HL-60 (cell line): ENCODE data around the gene PEAK3.

ENCODE experiments used
- DNase-seq, 2 experiments: peaks; one replicate each; pipeline ENCODE4 v3.0.0-alpha.2; 2010 to 2020; ENCODE audit warnings: low read depth in 1 of 2, low spot score in 1 of 2
- H3K27ac ChIP-seq: fragments of 250-450 bp; sonication (Bioruptor Pico); replicated peaks from 2 replicates; pipeline ENCODE4 v1.5.1; 2020; ENCODE audit warnings: mild to moderate bottlenecking, moderate library complexity
- H3K27me3 ChIP-seq: fragments of 250-450 bp; sonication (Bioruptor Pico); 2 replicates; pipeline ENCODE4 v1.5.1; 2021; ENCODE audit warnings: mild to moderate bottlenecking, moderate library complexity; ENCODE audit not compliant: insufficient read depth, poor library complexity, severe bottlenecking
- H3K4me3 ChIP-seq: replicated peaks from 2 replicates; pipeline ENCODE4 v1.5.1; 2011; ENCODE audit warnings: mild to moderate bottlenecking, control low read depth, low read length; ENCODE audit not compliant: insufficient read depth
- GABPA ChIP-seq: IDR thresholded peaks from 2 replicates; pipeline ENCODE4 v1.6.1; 2012; ENCODE audit warnings: low read depth
- POLR2AphosphoS5 ChIP-seq: IDR thresholded peaks from 2 replicates; pipeline ENCODE4 v1.6.1; 2012; ENCODE audit warnings: low read depth
- SPI1 ChIP-seq: IDR thresholded peaks from 2 replicates; pipeline ENCODE4 v1.6.1; 2012; ENCODE audit warnings: low read depth, mild to moderate bottlenecking, borderline replicate concordance
- TF ChIP-seq, protein P1 (sequence below): IDR thresholded peaks from 2 replicates; pipeline ENCODE4 v1.6.1; 2012; ENCODE audit warnings: low read depth; ENCODE audit not compliant: insufficient replicate concordance
- TF ChIP-seq, protein P2 (sequence below): IDR thresholded peaks from one replicate; pipeline ENCODE4 v1.5.1; 2011; ENCODE audit warnings: low read length, control low read depth, inconsistent platforms; ENCODE audit not compliant: insufficient read depth

Gene PEAK3

DNA sequence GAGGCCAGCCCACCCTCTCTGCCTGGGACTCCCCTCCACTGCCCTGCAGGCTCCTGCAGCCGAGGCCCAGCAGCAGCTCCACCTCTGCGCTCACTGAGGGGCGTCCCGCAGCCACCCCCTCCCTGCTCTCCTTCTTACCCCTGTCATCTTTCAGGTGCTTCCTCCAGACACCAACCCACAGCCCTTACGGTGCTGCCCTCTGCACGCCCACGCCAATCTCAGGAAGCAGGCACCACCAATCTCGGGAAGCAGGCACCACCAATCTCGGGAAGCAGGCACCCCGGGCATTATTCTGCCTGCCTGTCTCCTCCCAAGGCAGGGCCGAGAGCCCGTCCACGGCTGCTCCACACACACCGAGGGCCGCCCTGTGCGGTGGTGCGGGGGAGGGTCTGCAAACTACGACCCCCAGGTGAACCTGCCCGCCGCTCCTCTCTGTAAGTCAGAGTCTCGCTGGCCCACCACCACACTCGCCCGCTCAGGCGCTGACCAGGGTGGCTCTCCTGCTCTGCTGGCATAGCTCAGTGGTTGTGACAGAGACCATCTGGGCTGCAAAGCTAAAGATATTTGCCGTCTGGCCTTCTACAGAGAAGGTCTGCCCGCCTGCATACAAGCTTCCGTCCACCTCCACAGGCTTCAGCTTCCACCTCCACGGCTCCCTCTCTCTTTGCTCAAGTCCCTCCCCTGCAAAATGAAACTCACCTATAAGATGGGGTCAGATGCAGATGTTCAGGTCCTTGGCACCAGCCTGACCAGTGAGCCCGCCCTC, 43.5 kb upstream of the PEAK3 start:
- no peak overlapping the region for H3K4me3 ChIP-seq
- TF ChIP-seq, protein P1, sequence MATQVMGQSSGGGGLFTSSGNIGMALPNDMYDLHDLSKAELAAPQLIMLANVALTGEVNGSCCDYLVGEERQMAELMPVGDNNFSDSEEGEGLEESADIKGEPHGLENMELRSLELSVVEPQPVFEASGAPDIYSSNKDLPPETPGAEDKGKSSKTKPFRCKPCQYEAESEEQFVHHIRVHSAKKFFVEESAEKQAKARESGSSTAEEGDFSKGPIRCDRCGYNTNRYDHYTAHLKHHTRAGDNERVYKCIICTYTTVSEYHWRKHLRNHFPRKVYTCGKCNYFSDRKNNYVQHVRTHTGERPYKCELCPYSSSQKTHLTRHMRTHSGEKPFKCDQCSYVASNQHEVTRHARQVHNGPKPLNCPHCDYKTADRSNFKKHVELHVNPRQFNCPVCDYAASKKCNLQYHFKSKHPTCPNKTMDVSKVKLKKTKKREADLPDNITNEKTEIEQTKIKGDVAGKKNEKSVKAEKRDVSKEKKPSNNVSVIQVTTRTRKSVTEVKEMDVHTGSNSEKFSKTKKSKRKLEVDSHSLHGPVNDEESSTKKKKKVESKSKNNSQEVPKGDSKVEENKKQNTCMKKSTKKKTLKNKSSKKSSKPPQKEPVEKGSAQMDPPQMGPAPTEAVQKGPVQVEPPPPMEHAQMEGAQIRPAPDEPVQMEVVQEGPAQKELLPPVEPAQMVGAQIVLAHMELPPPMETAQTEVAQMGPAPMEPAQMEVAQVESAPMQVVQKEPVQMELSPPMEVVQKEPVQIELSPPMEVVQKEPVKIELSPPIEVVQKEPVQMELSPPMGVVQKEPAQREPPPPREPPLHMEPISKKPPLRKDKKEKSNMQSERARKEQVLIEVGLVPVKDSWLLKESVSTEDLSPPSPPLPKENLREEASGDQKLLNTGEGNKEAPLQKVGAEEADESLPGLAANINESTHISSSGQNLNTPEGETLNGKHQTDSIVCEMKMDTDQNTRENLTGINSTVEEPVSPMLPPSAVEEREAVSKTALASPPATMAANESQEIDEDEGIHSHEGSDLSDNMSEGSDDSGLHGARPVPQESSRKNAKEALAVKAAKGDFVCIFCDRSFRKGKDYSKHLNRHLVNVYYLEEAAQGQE: no peak
- TF ChIP-seq POLR2AphosphoS5: no peak
- TF ChIP-seq, protein P2, sequence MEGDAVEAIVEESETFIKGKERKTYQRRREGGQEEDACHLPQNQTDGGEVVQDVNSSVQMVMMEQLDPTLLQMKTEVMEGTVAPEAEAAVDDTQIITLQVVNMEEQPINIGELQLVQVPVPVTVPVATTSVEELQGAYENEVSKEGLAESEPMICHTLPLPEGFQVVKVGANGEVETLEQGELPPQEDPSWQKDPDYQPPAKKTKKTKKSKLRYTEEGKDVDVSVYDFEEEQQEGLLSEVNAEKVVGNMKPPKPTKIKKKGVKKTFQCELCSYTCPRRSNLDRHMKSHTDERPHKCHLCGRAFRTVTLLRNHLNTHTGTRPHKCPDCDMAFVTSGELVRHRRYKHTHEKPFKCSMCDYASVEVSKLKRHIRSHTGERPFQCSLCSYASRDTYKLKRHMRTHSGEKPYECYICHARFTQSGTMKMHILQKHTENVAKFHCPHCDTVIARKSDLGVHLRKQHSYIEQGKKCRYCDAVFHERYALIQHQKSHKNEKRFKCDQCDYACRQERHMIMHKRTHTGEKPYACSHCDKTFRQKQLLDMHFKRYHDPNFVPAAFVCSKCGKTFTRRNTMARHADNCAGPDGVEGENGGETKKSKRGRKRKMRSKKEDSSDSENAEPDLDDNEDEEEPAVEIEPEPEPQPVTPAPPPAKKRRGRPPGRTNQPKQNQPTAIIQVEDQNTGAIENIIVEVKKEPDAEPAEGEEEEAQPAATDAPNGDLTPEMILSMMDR: no peak
- TF ChIP-seq GABPA: no peak
- TF ChIP-seq SPI1: no peak
- H3K27me3 ChIP-seq: no peaks in the 10 kb centered on the region
- no peak for DNase-seq
- H3K27ac ChIP-seq: no peak overlapping the region

DNA sequence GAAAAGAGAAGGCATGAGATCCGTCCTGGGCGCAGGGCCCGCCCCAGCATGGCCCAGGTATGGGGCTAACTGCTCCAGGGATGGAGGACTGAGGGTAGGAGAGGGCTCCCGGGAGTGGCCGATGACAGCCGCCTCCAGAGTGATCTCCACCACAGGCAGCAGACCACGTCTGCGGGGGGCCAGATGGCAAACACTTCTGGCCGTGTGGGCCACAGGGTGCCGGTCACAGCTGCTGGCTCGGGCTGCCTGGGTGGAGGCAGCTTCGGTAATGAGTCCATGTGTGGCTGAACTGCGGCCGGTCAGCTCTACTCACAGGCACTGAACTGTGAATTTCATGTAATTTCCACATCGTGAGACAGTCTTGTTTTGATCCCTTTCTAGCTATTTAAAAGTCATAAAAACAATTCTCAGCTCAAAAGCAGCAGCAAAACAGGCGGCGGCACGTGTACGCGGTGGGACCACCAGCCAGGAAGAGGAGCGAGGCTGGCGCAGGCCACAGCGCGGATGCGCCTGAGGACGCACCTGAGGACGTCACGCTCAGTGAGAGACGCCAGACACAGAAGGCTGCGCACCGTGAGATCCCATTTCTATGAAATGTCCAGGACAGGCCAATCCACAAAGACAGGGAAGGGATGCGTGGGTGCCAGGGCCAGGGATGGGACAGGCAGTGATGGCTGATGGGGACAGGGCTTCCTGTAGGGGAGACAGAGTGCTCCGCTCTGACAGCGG, 42.4 kb upstream of the PEAK3 start:
- TF ChIP-seq, protein P2: no peak
- TF ChIP-seq SPI1 (no peak), GABPA (no peak), POLR2AphosphoS5 (no peak)
- TF ChIP-seq, protein P1: no peak
- Histone ChIP-seq H3K27me3 (no peaks in the 10 kb centered on the region), H3K27ac (no peak overlapping the region), H3K4me3 (no peak overlapping the region)
- no peak for DNase-seq

DNA sequence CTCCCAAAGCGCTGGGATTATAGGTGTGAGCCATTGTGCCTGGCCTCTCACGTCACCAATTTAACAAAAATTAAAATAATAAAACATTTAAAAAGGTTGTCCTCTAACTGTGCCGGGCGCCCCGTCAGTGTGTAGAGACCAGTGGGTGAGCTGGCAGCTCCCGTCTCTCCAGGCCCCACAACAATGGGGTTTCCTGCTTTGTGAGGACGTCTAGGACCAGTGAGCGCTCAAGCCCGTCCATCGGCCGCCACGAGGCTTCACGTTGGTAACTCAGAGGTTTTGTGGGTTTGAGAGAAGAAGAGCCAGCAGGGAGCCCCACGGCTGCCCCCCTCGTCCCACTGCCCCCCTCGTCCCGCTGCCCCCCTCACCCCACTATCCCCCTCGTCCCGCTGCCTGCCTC, 41.7 kb upstream of the PEAK3 start:
- H3K27ac ChIP-seq: no peak overlapping the region
- DNase-seq: no peak
- TF ChIP-seq POLR2AphosphoS5 (no peak), SPI1 (no peak), GABPA (no peak)
- TF ChIP-seq, protein P2: no peak
- TF ChIP-seq, protein P1: no peak
- H3K27me3 ChIP-seq: no peaks in the 10 kb centered on the region
- H3K4me3 ChIP-seq: no peak overlapping the region
